Hepatocyte (in vitro differentiated cells): ENCODE measurements around the gene COX20.

Source experiments
- CTCF ChIP-seq: fragments of 200-600 bp; sonication (generic); IDR thresholded peaks from 2 replicates; pipeline ENCODE4 v1.5.1; 2016; ENCODE audit warnings: antibody characterized with exemption, mild to moderate bottlenecking; ENCODE audit not compliant: poor library complexity
- EZH2 ChIP-seq: fragments of 200-600 bp; sonication (generic); IDR thresholded peaks from 2 replicates; pipeline ENCODE4 v1.6.1; 2016; ENCODE audit warnings: antibody characterized with exemption, mild to moderate bottlenecking, borderline replicate concordance
- EZH2phosphoT487 ChIP-seq: fragments of 200-600 bp; sonication (generic); IDR thresholded peaks from one replicate; pipeline ENCODE4 v1.6.1; 2018; ENCODE audit warnings: antibody characterized with exemption, mild to moderate bottlenecking, low read depth, moderate library complexity; ENCODE audit not compliant: unreplicated experiment, severe bottlenecking

DNA sequence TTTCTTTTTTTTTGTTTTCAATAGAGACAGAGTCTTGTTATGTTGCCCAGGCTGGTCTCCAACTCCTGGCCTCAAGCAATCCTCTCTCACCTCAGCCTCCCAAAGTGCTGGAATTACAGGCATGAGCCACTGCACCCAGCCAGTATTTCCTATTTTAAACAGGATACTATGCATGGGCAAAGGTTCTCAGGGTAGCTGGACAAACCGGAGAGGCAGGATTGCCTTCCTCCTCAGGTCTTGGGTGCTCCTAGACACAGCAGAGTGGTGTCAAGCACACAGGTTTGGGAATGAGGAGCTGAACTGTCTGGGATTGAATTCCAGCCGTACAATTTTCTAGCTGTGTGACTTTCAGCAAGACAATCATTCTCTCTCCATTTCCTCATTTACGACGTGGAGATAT is 51.8 kb downstream of the COX20 start:
- TF ChIP-seq CTCF (no peak), EZH2 (no peak), EZH2phosphoT487 (no peak)
